Subcutaneous abdominal adipose tissue (tissue), 5 donors: ENCODE measurements around the gene ABHD4.
A peak's percentile ranks its signal among the peaks of the same experiment; 100 is the strongest.
"Not testable (repeated sequence)": the region's sequence is repeated elsewhere in the genome, so short reads cannot be mapped to it uniquely, and the experiment has no call there.

Source experiments
- H3K27ac ChIP-seq: one replicate; pipeline ENCODE4 v1.7.0; 2013; ENCODE audit warnings: low read depth, mild to moderate bottlenecking, inconsistent platforms, low read length, moderate library complexity
- H3K27me3 ChIP-seq, 5 donors: one replicate each; pipeline ENCODE4 v1.7.0; 2013; ENCODE audit warnings: low read length in 5 of 5, inconsistent platforms in 1 of 5; ENCODE audit not compliant: control insufficient read depth in 5 of 5, insufficient read depth in 4 of 5
- H3K36me3 ChIP-seq, 5 donors: one replicate each; pipeline ENCODE4 v1.7.0; 2013; ENCODE audit warnings: low read length in 5 of 5; ENCODE audit not compliant: control insufficient read depth in 5 of 5, insufficient read depth in 5 of 5
- H3K4me1 ChIP-seq, 5 donors: one replicate each; pipeline ENCODE4 v1.7.0; 2013; ENCODE audit warnings: low read length in 5 of 5, mild to moderate bottlenecking in 3 of 5, moderate library complexity in 1 of 5; ENCODE audit not compliant: control insufficient read depth in 5 of 5, insufficient read depth in 5 of 5
- H3K4me3 ChIP-seq, 5 donors: one replicate each; pipeline ENCODE4 v1.7.0; 2013; ENCODE audit warnings: low read length in 5 of 5, low read depth in 1 of 5
- H3K9ac ChIP-seq, 5 donors: one replicate each; pipeline ENCODE4 v1.7.0; 2013; ENCODE audit warnings: low read length in 5 of 5, mild to moderate bottlenecking in 4 of 5, moderate library complexity in 3 of 5
- H3K9me3 ChIP-seq, 5 donors: one replicate each; pipeline ENCODE4 v1.7.0; 2013; ENCODE audit warnings: low read length in 5 of 5; ENCODE audit not compliant: control insufficient read depth in 5 of 5
- donor health status: healthy.
- donor health status: healthy.
- donor health status: healthy.
- donor health status: healthy.
- donor health status: healthy.

The ABHD4 gene

GRCh38 chr14:22634233-22634900, 36.3 kb downstream of the ABHD4 start:
- no peak overlapping the region for H3K27ac ChIP-seq
- no peaks in the 10 kb centered on the region for H3K27me3 ChIP-seq
- H3K9ac ChIP-seq, result no peak overlapping the region
- H3K4me3 ChIP-seq, result no peak overlapping the region
- no peaks in the 10 kb centered on the region for H3K36me3 ChIP-seq
- peaks cover 0 to 2% (median 0%) of the 10 kb centered on the region in 5 donors for H3K9me3 ChIP-seq
- no peaks in the 10 kb centered on the region for H3K4me1 ChIP-seq

GRCh38 chr14:22635980-22636379, 37.9 kb downstream of the ABHD4 start:
- not testable (repeated sequence) for H3K9ac ChIP-seq, H3K27me3 ChIP-seq, H3K27ac ChIP-seq, H3K36me3 ChIP-seq, H3K9me3 ChIP-seq, H3K4me1 ChIP-seq, H3K4me3 ChIP-seq

GRCh38 chr14:22640192-22640591, 42.1 kb downstream of the ABHD4 start:
- Histone ChIP-seq H3K36me3 (no peaks in the 10 kb centered on the region), H3K27me3 (no peaks in the 10 kb centered on the region), H3K9ac (no peak overlapping the region)

GRCh38 chr14:22641846-22642245, 43.7 kb downstream of the ABHD4 start:
- no peak overlapping the region for H3K4me3 ChIP-seq
- H3K9ac ChIP-seq, result no peak overlapping the region
- H3K36me3 ChIP-seq, result no peaks in the 10 kb centered on the region
- no peaks in the 10 kb centered on the region for H3K4me1 ChIP-seq
- no peaks in the 10 kb centered on the region for H3K27me3 ChIP-seq
- no peaks in the 10 kb centered on the region for H3K9me3 ChIP-seq
- no peak overlapping the region for H3K27ac ChIP-seq

More at GRCh38 chr14:22640192-22640591, 42.1 kb downstream of the ABHD4 start:
- Histone ChIP-seq H3K27ac (no peak overlapping the region), H3K4me3 (no peak overlapping the region), H3K4me1 (no peaks in the 10 kb centered on the region), H3K9me3 (no peaks in the 10 kb centered on the region)

GRCh38 chr14:22644305-22644635, 46.2 kb downstream of the ABHD4 start, which contains the start of gene OR6J1:
Gene OR6J1 (minus strand): TSS chr14:22644352. CDS start chr14:22634811, 9,541 bp downstream.
- Histone ChIP-seq H3K4me3 (no peak within 1 kb of the TSS), H3K27ac (no peak within 1 kb of the TSS), H3K27me3 (no peaks in the 10 kb centered on the region), H3K4me1 (peaks cover 0 to 6% (median 0%) of the 10 kb centered on the region in 5 donors), H3K9me3 (no peaks in the 10 kb centered on the region), H3K9ac (no peak within 1 kb of the TSS), H3K36me3 (no peaks in the 10 kb centered on the region)

- Histone ChIP-seq H3K36me3 (no peaks in the 10 kb centered on the region), H3K9ac (no peak overlapping the region), H3K27me3 (no peaks in the 10 kb centered on the region), H3K27ac (peak overlapping the region; percentile 27), H3K4me1 (peaks cover 0 to 6% (median 0%) of the 10 kb centered on the region in 5 donors), H3K4me3 (no peak overlapping the region), H3K9me3 (no peaks in the 10 kb centered on the region)
These were observed 48.6 kb downstream of the ABHD4 start for GRCh38 chr14:22646570-22647254.

GRCh38 chr14:22648506-22648905, 50.4 kb downstream of the ABHD4 start:
- H3K9me3 ChIP-seq, result no peaks in the 10 kb centered on the region
- no peaks in the 10 kb centered on the region for H3K27me3 ChIP-seq
- H3K36me3 ChIP-seq, result no peaks in the 10 kb centered on the region
- peaks cover 0 to 6% (median 3%) of the 10 kb centered on the region in 5 donors for H3K4me1 ChIP-seq
- no peak overlapping the region for H3K27ac ChIP-seq
- H3K4me3 ChIP-seq, result no peak overlapping the region
- no peak overlapping the region for H3K9ac ChIP-seq

GRCh38 chr14:22650046-22650739, 52.1 kb downstream of the ABHD4 start:
- Histone ChIP-seq H3K4me3 (no peak overlapping the region), H3K36me3 (no peaks in the 10 kb centered on the region), H3K27me3 (no peaks in the 10 kb centered on the region), H3K9ac (no peak overlapping the region), H3K4me1 (peaks cover 0 to 6% (median 3%) of the 10 kb centered on the region in 5 donors), H3K27ac (no peak overlapping the region), H3K9me3 (no peaks in the 10 kb centered on the region)

GRCh38 chr14:22650960-22651521, 52.9 kb downstream of the ABHD4 start:
- no peaks in the 10 kb centered on the region for H3K27me3 ChIP-seq
- H3K9ac ChIP-seq, result no peak overlapping the region
- no peaks in the 10 kb centered on the region for H3K9me3 ChIP-seq
- peaks cover 0 to 6% (median 3%) of the 10 kb centered on the region in 5 donors for H3K4me1 ChIP-seq
- no peak overlapping the region for H3K27ac ChIP-seq
- no peak overlapping the region for H3K4me3 ChIP-seq
- H3K36me3 ChIP-seq, result no peaks in the 10 kb centered on the region

- Histone ChIP-seq H3K27me3 (no peaks in the 10 kb centered on the region), H3K4me3 (no peak overlapping the region), H3K9ac (no peak overlapping the region), H3K27ac (no peak overlapping the region), H3K9me3 (no peaks in the 10 kb centered on the region), H3K4me1 (peaks cover 0 to 8% (median 3%) of the 10 kb centered on the region in 5 donors), H3K36me3 (no peaks in the 10 kb centered on the region)
These were observed 53.5 kb downstream of the ABHD4 start for GRCh38 chr14:22651586-22651985.
